ENCODE results near the gene ABHD17A. TPM values are rescaled to one million over a fixed set of nuclear protein-coding genes. Genes with fewer than 3 reads are reported as not detected.

The ABHD17A gene
- total RNA-seq, 1 experiment from 2014 or later, result 68.2 TPM

GRCh38 chr19:1875646-1876495 is 9.4 kb downstream of the ABHD17A start:
- peak; percentile 68 for DNase-seq (ENCODE audit: low read depth, low spot score)
- BruUV-seq (replicated peaks), result TSS peak; percentile 71
- peak; percentile 96 for ATAC-seq
- intact Hi-C loops (cut with micrococcal nuclease), result no loop called here
- Histone ChIP-seq H3K9me2 (ENCODE audit: insufficient read depth) (no peaks in the 10 kb centered on the region), H3K27ac (ENCODE audit: low read depth, low read length) (peak overlapping the region; percentile 95), H2AFZ (ENCODE audit: low read depth, low read length, poor library complexity, severe bottlenecking) (no peak overlapping the region), H4K20me1 (ENCODE audit: insufficient read depth) (peaks cover 11% of the 10 kb centered on the region; the same call in 1 of the 2 replicates), H3K36me3 (ENCODE audit: control insufficient read depth in 1 of 2, insufficient read depth in 2 of 2, low read length in 2 of 2) (peaks cover 3 to 13% of the 10 kb centered on the region in 2 experiments; a peak in 2 of 4 replicates), H3K4me3 (replicated peaks in 1 of 2; ENCODE audit: low read depth in 1 of 2, low read length in 2 of 2) (peak overlapping the region; percentile 76 to 95), H3K4me2 (ENCODE audit: low read length) (peak overlapping the region; percentile 98), H3K4me1 (ENCODE audit: control insufficient read depth in 1 of 2, insufficient read depth in 2 of 2, low read length in 2 of 2) (peaks cover 12 to 20% of the 10 kb centered on the region in 2 experiments), H3K9ac (ENCODE audit: low read length) (peak overlapping the region; percentile 95), H3K9me3 (ENCODE audit: control insufficient read depth in 1 of 2, insufficient read depth in 1 of 2, low read depth in 1 of 2, low read length in 2 of 2) (no peaks in the 10 kb centered on the region), H3K79me2 (ENCODE audit: insufficient read depth, low read length) (peaks cover 54% of the 10 kb centered on the region), H3K27me3 (ENCODE audit: insufficient read depth, low read length) (no peaks in the 10 kb centered on the region)
- ChIA-PET RAD21 (ENCODE audit: low non-redundant PET in 1 of 2, low total read pairs in 2 of 2, uncharacterized antibody in 2 of 2, unreplicated experiment in 2 of 2) (no interaction called here), CTCF (interaction anchor here (0.7 to 3.3 kb wide), 4 partner anchors 9 to 54 kb away, joined by 3 to 12 read pairs (median 3); no protein-coding TSS in a partner anchor), POLR2A (interaction anchor here (0.8 to 1.1 kb wide), 5 partner anchors 9 to 30 kb away, joined by 3 to 10 read pairs (median 5); partner anchors contain the start of genes ADAT3 and SCAMP4)
- TF ChIP-seq EZH2 (IDR thresholded peaks at IDR 0.05) (no peak), EGR1 (IDR thresholded peaks at IDR 0.05; ENCODE audit: low read depth) (no peak), ZNF274 (IDR thresholded peaks at IDR 0.05; ENCODE audit: low read depth, low read length) (no peak), TCF7L2 (IDR thresholded peaks at IDR 0.05; ENCODE audit: borderline replicate concordance, extremely low read depth, insufficient read depth, insufficient read length) (peak; percentile 65), SIN3A (IDR thresholded peaks at IDR 0.05; ENCODE audit: low read depth) (peak; percentile 99), ATF3 (IDR thresholded peaks at IDR 0.05) (no peak), EZH2phosphoT487 (IDR thresholded peaks at IDR 0.05; ENCODE audit: borderline replicate concordance) (no peak), SP1 (IDR thresholded peaks at IDR 0.05; ENCODE audit: low read depth) (peak; percentile 91), ZBTB33 (IDR thresholded peaks at IDR 0.05; ENCODE audit: extremely low read depth, insufficient replicate concordance, low read length) (peak; percentile 80), POLR2AphosphoS5 (IDR thresholded peaks at IDR 0.05; ENCODE audit: low read depth, low read length) (peak; percentile 89), CBX3 (IDR thresholded peaks at IDR 0.05; ENCODE audit: low read depth) (no peak; the same call in 1 of the 2 replicates), YY1 (IDR thresholded peaks at IDR 0.05; ENCODE audit: extremely low read depth, insufficient replicate concordance, low read depth, low read length) (peak; percentile 29), CEBPB (IDR thresholded peaks at IDR 0.05; ENCODE audit: low read depth) (no peak), MAX (IDR thresholded peaks at IDR 0.05) (peak; percentile 99), RAD21 (IDR thresholded peaks at IDR 0.05; ENCODE audit: low read depth) (no peak), JUND (IDR thresholded peaks at IDR 0.05) (no peak; the same call in 1 of the 2 replicates), SRF (IDR thresholded peaks at IDR 0.05; ENCODE audit: low read depth) (no peak), POLR2A (IDR thresholded peaks at IDR 0.05; ENCODE audit: borderline replicate concordance, extremely low read depth, insufficient read depth, insufficient read length) (peak; percentile 69), CTCF (IDR thresholded peaks at IDR 0.05 in 2 of 3, conservative IDR thresholded peaks at IDR 0.05 in 1 of 3; ENCODE audit: borderline replicate concordance in 1 of 3, insufficient read depth in 1 of 3, low read depth in 2 of 3, low read length in 2 of 3) (peak in 1 of 3 experiments; percentile 14; a peak in 1 of 6 replicates), ZFX (IDR thresholded peaks at IDR 0.05) (peak; percentile 59; the same call in 1 of the 2 replicates), FOSL1 (IDR thresholded peaks at IDR 0.05; ENCODE audit: low read depth) (no peak)
